ENCODE results near the gene TUBB2B. TPM values are rescaled to one million over a fixed set of nuclear protein-coding genes. Genes with fewer than 3 reads are reported as not detected.
A peak's percentile ranks its signal among the peaks of the same experiment; 100 is the strongest.

Gene TUBB2B
- total and polyA plus RNA-seq, 9 of the 15 experiments (the other 6 are each of a cell fraction or from before 2014, with no cell fraction given): 0.11 to 9.7 (median 4.6) TPM

DNA sequence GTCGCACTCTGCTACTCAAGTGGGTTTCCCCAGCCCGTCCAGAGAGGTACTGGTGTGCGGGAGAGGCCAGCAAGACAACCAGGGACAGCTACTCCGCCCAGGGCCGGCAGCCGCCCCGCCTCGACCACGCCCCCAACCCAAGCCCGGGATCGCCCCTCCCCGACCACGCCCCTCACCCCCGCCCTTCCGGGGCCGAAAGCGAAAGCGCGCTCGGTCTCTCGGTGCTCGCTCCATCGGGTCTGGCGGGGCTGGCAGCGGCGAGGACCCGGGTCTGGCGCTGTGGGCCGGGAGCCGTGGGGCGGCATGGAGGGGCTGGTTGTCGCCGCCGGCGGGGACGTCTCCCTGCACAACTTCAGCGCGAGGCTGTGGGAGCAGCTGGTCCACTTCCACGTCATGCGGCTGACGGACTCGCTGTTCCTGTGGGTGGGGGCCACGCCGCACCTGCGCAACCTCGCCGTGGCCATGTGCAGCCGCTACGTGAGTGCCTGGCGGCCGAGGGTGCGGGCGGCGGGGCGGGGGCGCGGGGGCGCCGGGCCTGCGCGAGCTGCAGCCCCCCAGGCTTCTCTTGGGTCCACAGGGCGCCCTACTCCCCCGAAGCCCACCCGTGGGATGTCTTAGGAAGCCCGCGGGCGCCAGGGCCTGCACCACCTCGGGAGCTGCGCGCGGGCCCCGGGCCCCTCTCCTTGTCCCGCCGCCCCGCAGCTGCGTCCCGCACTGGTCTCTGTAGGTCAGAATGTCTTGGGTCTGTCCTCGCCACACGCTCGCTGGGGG, 31.5 kb upstream of the TUBB2B start, which contains the start of gene PSMG4 (continued):
- TF ChIP-seq SRSF9 (IDR thresholded peaks at IDR 0.05; ENCODE audit: borderline replicate concordance, low read depth, low read length): no peak
- TF ChIP-seq CBX5 (IDR thresholded peaks at IDR 0.05; ENCODE audit: borderline replicate concordance, low read depth): no peak
- peak in 1 of 2 experiments; percentile 60; a peak in 1 of 4 replicates for TF ChIP-seq NONO (IDR thresholded peaks at IDR 0.05; ENCODE audit: low read depth in 2 of 2, low read length in 1 of 2)
- peak; percentile 74 for TF ChIP-seq U2AF1 (optimal IDR thresholded peaks at IDR 0.05; ENCODE audit: low read depth, low read length)
- TF ChIP-seq ZNF124 (CRISPR knock-in tag; IDR thresholded peaks at IDR 0.05): no peak
- TF ChIP-seq, protein P1, sequence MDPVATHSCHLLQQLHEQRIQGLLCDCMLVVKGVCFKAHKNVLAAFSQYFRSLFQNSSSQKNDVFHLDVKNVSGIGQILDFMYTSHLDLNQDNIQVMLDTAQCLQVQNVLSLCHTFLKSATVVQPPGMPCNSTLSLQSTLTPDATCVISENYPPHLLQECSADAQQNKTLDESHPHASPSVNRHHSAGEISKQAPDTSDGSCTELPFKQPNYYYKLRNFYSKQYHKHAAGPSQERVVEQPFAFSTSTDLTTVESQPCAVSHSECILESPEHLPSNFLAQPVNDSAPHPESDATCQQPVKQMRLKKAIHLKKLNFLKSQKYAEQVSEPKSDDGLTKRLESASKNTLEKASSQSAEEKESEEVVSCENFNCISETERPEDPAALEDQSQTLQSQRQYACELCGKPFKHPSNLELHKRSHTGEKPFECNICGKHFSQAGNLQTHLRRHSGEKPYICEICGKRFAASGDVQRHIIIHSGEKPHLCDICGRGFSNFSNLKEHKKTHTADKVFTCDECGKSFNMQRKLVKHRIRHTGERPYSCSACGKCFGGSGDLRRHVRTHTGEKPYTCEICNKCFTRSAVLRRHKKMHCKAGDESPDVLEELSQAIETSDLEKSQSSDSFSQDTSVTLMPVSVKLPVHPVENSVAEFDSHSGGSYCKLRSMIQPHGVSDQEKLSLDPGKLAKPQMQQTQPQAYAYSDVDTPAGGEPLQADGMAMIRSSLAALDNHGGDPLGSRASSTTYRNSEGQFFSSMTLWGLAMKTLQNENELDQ (CRISPR knock-in tag; IDR thresholded peaks at IDR 0.05; ENCODE audit: borderline replicate concordance): no peak
- TF ChIP-seq NCOA1 (IDR thresholded peaks at IDR 0.05; ENCODE audit: low read depth): peak; percentile 31; the same call in 1 of the 2 replicates
- no peak for TF ChIP-seq ILK (tag; IDR thresholded peaks at IDR 0.05; ENCODE audit: borderline replicate concordance, low read depth)
- TF ChIP-seq SMAD1 (IDR thresholded peaks at IDR 0.05; ENCODE audit: low read depth, low read length, partially characterized antibody): no peak
- no peak for TF ChIP-seq ZKSCAN8 (CRISPR knock-in tag; IDR thresholded peaks at IDR 0.05)
- no peak for TF ChIP-seq HNRNPUL1 (IDR thresholded peaks at IDR 0.05; ENCODE audit: low read length)
- TF ChIP-seq, protein P2, sequence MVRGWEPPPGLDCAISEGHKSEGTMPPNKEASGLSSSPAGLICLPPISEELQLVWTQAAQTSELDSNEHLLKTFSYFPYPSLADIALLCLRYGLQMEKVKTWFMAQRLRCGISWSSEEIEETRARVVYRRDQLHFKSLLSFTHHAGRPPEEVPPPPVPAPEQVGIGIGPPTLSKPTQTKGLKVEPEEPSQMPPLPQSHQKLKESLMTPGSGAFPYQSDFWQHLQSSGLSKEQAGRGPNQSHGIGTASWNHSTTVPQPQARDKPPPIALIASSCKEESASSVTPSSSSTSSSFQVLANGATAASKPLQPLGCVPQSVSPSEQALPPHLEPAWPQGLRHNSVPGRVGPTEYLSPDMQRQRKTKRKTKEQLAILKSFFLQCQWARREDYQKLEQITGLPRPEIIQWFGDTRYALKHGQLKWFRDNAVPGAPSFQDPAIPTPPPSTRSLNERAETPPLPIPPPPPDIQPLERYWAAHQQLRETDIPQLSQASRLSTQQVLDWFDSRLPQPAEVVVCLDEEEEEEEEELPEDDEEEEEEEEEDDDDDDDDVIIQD (CRISPR knock-in tag; IDR thresholded peaks at IDR 0.05): no peak
- peak; percentile 72 for TF ChIP-seq CHD1 (IDR thresholded peaks at IDR 0.05; ENCODE audit: low read length)
- TF ChIP-seq, protein P3, sequence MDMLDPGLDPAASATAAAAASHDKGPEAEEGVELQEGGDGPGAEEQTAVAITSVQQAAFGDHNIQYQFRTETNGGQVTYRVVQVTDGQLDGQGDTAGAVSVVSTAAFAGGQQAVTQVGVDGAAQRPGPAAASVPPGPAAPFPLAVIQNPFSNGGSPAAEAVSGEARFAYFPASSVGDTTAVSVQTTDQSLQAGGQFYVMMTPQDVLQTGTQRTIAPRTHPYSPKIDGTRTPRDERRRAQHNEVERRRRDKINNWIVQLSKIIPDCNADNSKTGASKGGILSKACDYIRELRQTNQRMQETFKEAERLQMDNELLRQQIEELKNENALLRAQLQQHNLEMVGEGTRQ (CRISPR knock-in tag; IDR thresholded peaks at IDR 0.05): no peak
- no peak for TF ChIP-seq ZNF23 (CRISPR knock-in tag; IDR thresholded peaks at IDR 0.05)
- no peak for TF ChIP-seq PURB (CRISPR knock-in tag; IDR thresholded peaks at IDR 0.05; ENCODE audit: low read depth)
- TF ChIP-seq RAD51 (IDR thresholded peaks at IDR 0.05; ENCODE audit: borderline replicate concordance, low read depth): no peak
- TF ChIP-seq EP300 (IDR thresholded peaks at IDR 0.05; ENCODE audit: low read length): 0 out of 2 replicates have a peak, but pooled peaks have one; percentile 29
- no peak for TF ChIP-seq CBFA2T2 (conservative IDR thresholded peaks at IDR 0.05)
- TF ChIP-seq, protein P4, sequence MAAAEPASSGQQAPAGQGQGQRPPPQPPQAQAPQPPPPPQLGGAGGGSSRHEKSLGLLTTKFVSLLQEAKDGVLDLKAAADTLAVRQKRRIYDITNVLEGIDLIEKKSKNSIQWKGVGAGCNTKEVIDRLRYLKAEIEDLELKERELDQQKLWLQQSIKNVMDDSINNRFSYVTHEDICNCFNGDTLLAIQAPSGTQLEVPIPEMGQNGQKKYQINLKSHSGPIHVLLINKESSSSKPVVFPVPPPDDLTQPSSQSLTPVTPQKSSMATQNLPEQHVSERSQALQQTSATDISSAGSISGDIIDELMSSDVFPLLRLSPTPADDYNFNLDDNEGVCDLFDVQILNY (CRISPR knock-in tag; IDR thresholded peaks at IDR 0.05): 0 out of 2 replicates have a peak, but pooled peaks have one; percentile 80
- peak; percentile 97 to 99 for TF ChIP-seq MAZ (CRISPR knock-in tag; conservative IDR thresholded peaks at IDR 0.05 in 1 of 2, IDR thresholded peaks at IDR 0.05 in 1 of 2)
- TF ChIP-seq DIDO1 (tag; IDR thresholded peaks at IDR 0.05; ENCODE audit: low read depth): peak; percentile 43; the same call in 1 of the 2 replicates
- no peak for TF ChIP-seq ZNF57 (CRISPR knock-in tag; IDR thresholded peaks at IDR 0.05)
